Measurements from ENCODE around the gene ZC2HC1B. TPM values are rescaled to one million over a fixed set of nuclear protein-coding genes. Genes with fewer than 3 reads are reported as not detected.

Gene ZC2HC1B
- polyA plus RNA-seq: under 1 TPM in 1 of 4 donors, not detected in 3; 0.09 TPM
- long read RNA-seq, donor 1: 0 reads
- long read RNA-seq, donor 2: 0 reads
- long read RNA-seq, donor 3: 0 reads
- long read RNA-seq, donor 4: 0 reads
- long read RNA-seq, donor 5: 0 reads
- long read RNA-seq, donor 6: 0 reads
- long read RNA-seq, donor 7: 0 reads
- long read RNA-seq, donor 8: 0 reads
- long read RNA-seq, donor 9: 0 reads
- long read RNA-seq, donor 10: 0 reads

DNA sequence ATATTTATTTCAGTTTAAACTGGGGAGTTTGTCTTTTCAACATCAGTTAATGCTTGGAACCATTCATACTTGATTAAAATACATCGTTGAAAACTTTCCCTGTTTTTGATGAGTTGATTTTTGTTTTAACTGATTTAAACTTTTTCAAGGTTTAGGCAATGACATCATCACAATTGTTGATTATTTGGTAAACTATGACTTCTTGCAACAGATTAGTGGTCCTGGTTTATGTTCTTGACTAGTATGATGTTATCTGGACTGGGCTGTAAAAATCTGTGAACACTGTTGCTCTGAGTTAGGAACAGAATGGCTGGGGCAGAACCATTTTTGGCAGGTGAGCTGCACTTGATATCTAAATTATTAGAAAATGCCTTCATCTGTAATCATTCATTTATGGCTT is at the start of gene ZC2HC1B:
TSS of gene ZC2HC1B (plus strand) at position 241 of the 400 bp plus-strand sequence. CDS start at position 307, 66 bp downstream.
- Histone ChIP-seq H3K9me3 (ENCODE audit: control insufficient read depth in 2 of 2, insufficient read depth in 1 of 2, low read depth in 1 of 2, low read length in 1 of 2) (peaks cover 0 to 9% of the 10 kb centered on the region in 2 donors), H3K4me3 (ENCODE audit: low read depth in 1 of 3, low read length in 3 of 3) (no peak within 1 kb of the TSS), H3K27ac (ENCODE audit: low read depth in 1 of 3, low read length in 2 of 3) (no peak within 1 kb of the TSS), H3K36me3 (ENCODE audit: control insufficient read depth in 3 of 3, insufficient read depth in 2 of 3, low read depth in 1 of 3, low read length in 3 of 3) (peaks cover 2 to 27% (median 3%) of the 10 kb centered on the region in 3 donors), H3K27me3 (ENCODE audit: control insufficient read depth in 3 of 3, insufficient read depth in 3 of 3, low read length in 3 of 3) (no peaks in the 10 kb centered on the region), H3K4me1 (ENCODE audit: control insufficient read depth in 3 of 3, insufficient read depth in 2 of 3, low read depth in 1 of 3, low read length in 2 of 3) (no peaks in the 10 kb centered on the region)
- FAIRE-seq (no peak), DNase-seq (no peak)
- WGBS, 3 donors: 77 to 92% (median 90%) methylated on average over 1 of the region's 1 CpG

DNA sequence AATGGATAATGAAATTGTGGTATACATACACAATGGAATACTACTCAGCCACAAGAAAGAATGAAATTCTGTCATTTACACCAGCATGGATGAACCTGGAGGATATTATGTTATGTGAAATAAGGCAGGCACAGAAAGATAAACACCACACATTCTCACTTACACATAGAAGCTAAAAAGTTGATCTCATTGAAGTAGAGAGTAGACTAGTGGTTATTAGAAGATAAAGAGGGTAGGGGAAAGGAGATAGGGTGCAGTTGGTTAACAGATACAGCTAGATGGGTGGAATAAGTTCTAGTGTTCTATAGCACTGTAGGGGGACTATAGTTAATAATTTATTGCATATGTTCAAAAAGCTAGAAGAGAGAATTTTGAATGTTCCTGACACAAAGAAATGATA is 46.7 kb upstream of the ZC2HC1B start:
- Histone ChIP-seq H3K27ac (ENCODE audit: low read depth in 1 of 3, low read length in 2 of 3) (no peak overlapping the region), H3K4me1 (ENCODE audit: control insufficient read depth in 3 of 3, insufficient read depth in 2 of 3, low read depth in 1 of 3, low read length in 2 of 3) (no peaks in the 10 kb centered on the region), H3K36me3 (ENCODE audit: control insufficient read depth in 3 of 3, insufficient read depth in 2 of 3, low read depth in 1 of 3, low read length in 3 of 3) (peaks cover 0 to 37% (median 0%) of the 10 kb centered on the region in 3 donors), H3K27me3 (ENCODE audit: control insufficient read depth in 3 of 3, insufficient read depth in 3 of 3, low read length in 3 of 3) (no peaks in the 10 kb centered on the region), H3K4me3 (ENCODE audit: low read depth in 1 of 3, low read length in 3 of 3) (no peak overlapping the region), H3K9me3 (ENCODE audit: control insufficient read depth in 2 of 2, insufficient read depth in 1 of 2, low read depth in 1 of 2, low read length in 1 of 2) (no peaks in the 10 kb centered on the region)
- DNase-seq: no peak
- FAIRE-seq: no peak

DNA sequence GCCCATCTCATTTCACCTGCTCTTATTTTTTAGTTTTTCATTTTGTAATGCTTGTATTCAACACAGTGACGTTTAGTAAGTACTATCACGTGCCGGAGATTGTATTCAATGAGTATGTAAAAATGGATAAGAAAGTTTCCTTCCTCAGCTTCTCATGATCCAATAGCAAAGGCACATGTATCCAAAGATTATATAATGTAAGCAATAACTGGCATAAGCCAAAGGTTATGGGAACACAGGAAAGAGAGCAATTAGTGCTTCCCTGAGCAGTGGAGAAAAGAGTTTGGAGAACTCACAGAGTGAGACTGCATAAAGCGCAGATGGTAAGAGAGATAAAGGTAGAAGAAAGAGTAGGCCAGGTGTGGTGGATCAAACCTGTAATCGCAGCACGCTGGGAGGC is 42.9 kb upstream of the ZC2HC1B start:
- FAIRE-seq (no peak), DNase-seq (no peak)
- no peaks in the 10 kb centered on the region for H3K4me1 ChIP-seq (ENCODE audit: control insufficient read depth in 3 of 3, insufficient read depth in 2 of 3, low read depth in 1 of 3, low read length in 2 of 3)
- H3K36me3 ChIP-seq (ENCODE audit: control insufficient read depth in 3 of 3, insufficient read depth in 2 of 3, low read depth in 1 of 3, low read length in 3 of 3): peaks cover 0 to 34% (median 2%) of the 10 kb centered on the region in 3 donors
- 83 to 95% (median 91%) methylated on average over 6 of the region's 6 CpGs for WGBS, 3 donors
- H3K9me3 ChIP-seq (ENCODE audit: control insufficient read depth in 2 of 2, insufficient read depth in 1 of 2, low read depth in 1 of 2, low read length in 1 of 2): no peaks in the 10 kb centered on the region
- H3K4me3 ChIP-seq (ENCODE audit: low read depth in 1 of 3, low read length in 3 of 3): no peak overlapping the region
- no peaks in the 10 kb centered on the region for H3K27me3 ChIP-seq (ENCODE audit: control insufficient read depth in 3 of 3, insufficient read depth in 3 of 3, low read length in 3 of 3)
- H3K27ac ChIP-seq (ENCODE audit: low read depth in 1 of 3, low read length in 2 of 3): no peak overlapping the region

DNA sequence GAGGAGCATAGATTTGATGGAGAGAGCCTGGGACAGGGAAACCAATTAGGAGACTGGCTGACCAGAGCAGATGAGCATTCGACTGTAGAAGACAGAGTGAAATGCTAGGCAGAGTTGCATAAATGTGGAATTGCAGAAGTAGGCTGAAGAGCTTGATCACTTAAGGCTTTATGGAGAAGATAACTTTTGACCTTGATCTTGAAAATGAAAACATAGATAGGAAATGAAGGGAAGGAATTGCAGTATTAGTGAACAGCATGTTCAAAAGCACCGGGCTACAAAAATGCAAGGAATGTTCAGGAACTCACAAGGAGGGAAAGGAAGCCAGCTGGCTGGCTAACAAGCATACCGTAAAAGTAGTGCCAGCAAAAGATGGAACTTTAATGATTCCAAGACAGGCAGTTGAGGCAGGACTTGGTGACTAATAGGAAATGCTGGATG is 41.7 kb upstream of the ZC2HC1B start:
- WGBS, 3 donors: 70 to 77% (median 73%) methylated on average over 3 of the region's 3 CpGs
- no peaks in the 10 kb centered on the region for H3K9me3 ChIP-seq (ENCODE audit: control insufficient read depth in 2 of 2, insufficient read depth in 1 of 2, low read depth in 1 of 2, low read length in 1 of 2)
- H3K36me3 ChIP-seq (ENCODE audit: control insufficient read depth in 3 of 3, insufficient read depth in 2 of 3, low read depth in 1 of 3, low read length in 3 of 3): peaks cover 0 to 31% (median 2%) of the 10 kb centered on the region in 3 donors
- no peak overlapping the region for H3K4me3 ChIP-seq (ENCODE audit: low read depth in 1 of 3, low read length in 3 of 3)
- FAIRE-seq: no peak
- no peak overlapping the region for H3K27ac ChIP-seq (ENCODE audit: low read depth in 1 of 3, low read length in 2 of 3)
- no peak for DNase-seq
- H3K27me3 ChIP-seq (ENCODE audit: control insufficient read depth in 3 of 3, insufficient read depth in 3 of 3, low read length in 3 of 3): no peaks in the 10 kb centered on the region
- no peaks in the 10 kb centered on the region for H3K4me1 ChIP-seq (ENCODE audit: control insufficient read depth in 3 of 3, insufficient read depth in 2 of 3, low read depth in 1 of 3, low read length in 2 of 3)

GRCh38 chr6:143823548-143823947 is 40.7 kb upstream of the ZC2HC1B start:
- DNase-seq (no peak), FAIRE-seq (no peak)
- Histone ChIP-seq H3K36me3 (ENCODE audit: control insufficient read depth in 3 of 3, insufficient read depth in 2 of 3, low read depth in 1 of 3, low read length in 3 of 3) (peaks cover 0 to 26% (median 4%) of the 10 kb centered on the region in 3 donors), H3K27ac (ENCODE audit: low read depth in 1 of 3, low read length in 2 of 3) (no peak overlapping the region), H3K4me1 (ENCODE audit: control insufficient read depth in 3 of 3, insufficient read depth in 2 of 3, low read depth in 1 of 3, low read length in 2 of 3) (no peaks in the 10 kb centered on the region), H3K4me3 (ENCODE audit: low read depth in 1 of 3, low read length in 3 of 3) (no peak overlapping the region), H3K27me3 (ENCODE audit: control insufficient read depth in 3 of 3, insufficient read depth in 3 of 3, low read length in 3 of 3) (no peaks in the 10 kb centered on the region), H3K9me3 (ENCODE audit: control insufficient read depth in 2 of 2, insufficient read depth in 1 of 2, low read depth in 1 of 2, low read length in 1 of 2) (no peaks in the 10 kb centered on the region)
- WGBS, 3 donors: 80 to 89% (median 88%) methylated on average over 6 of the region's 6 CpGs

- FAIRE-seq: no peak
- Histone ChIP-seq H3K27ac (ENCODE audit: low read depth in 1 of 3, low read length in 2 of 3) (no peak overlapping the region), H3K36me3 (ENCODE audit: control insufficient read depth in 3 of 3, insufficient read depth in 2 of 3, low read depth in 1 of 3, low read length in 3 of 3) (peaks cover 0 to 7% (median 5%) of the 10 kb centered on the region in 3 donors), H3K9me3 (ENCODE audit: control insufficient read depth in 2 of 2, insufficient read depth in 1 of 2, low read depth in 1 of 2, low read length in 1 of 2) (no peaks in the 10 kb centered on the region), H3K4me1 (ENCODE audit: control insufficient read depth in 3 of 3, insufficient read depth in 2 of 3, low read depth in 1 of 3, low read length in 2 of 3) (no peaks in the 10 kb centered on the region), H3K27me3 (ENCODE audit: control insufficient read depth in 3 of 3, insufficient read depth in 3 of 3, low read length in 3 of 3) (no peaks in the 10 kb centered on the region), H3K4me3 (ENCODE audit: low read depth in 1 of 3, low read length in 3 of 3) (no peak overlapping the region)
- no peak for DNase-seq
Measured at GRCh38 chr6:143828572-143828971, 35.7 kb upstream of the ZC2HC1B start.

- Histone ChIP-seq H3K27me3 (ENCODE audit: control insufficient read depth in 3 of 3, insufficient read depth in 3 of 3, low read length in 3 of 3) (no peaks in the 10 kb centered on the region), H3K36me3 (ENCODE audit: control insufficient read depth in 3 of 3, insufficient read depth in 2 of 3, low read depth in 1 of 3, low read length in 3 of 3) (no peaks in the 10 kb centered on the region), H3K4me3 (ENCODE audit: low read depth in 1 of 3, low read length in 3 of 3) (no peak overlapping the region), H3K4me1 (ENCODE audit: control insufficient read depth in 3 of 3, insufficient read depth in 2 of 3, low read depth in 1 of 3, low read length in 2 of 3) (peaks cover 0 to 19% (median 3%) of the 10 kb centered on the region in 3 donors), H3K9me3 (ENCODE audit: control insufficient read depth in 2 of 2, insufficient read depth in 1 of 2, low read depth in 1 of 2, low read length in 1 of 2) (peaks cover 0 to 3% of the 10 kb centered on the region in 2 donors), H3K27ac (ENCODE audit: low read depth in 1 of 3, low read length in 2 of 3) (no peak overlapping the region)
- FAIRE-seq (no peak), DNase-seq (peak in 1 of 2 donors; percentile 5)
- 64 to 84% (median 78%) methylated on average over 2 of the region's 2 CpGs for WGBS, 3 donors
Measured at GRCh38 chr6:143836150-143836549, 28.1 kb upstream of the ZC2HC1B start.

GRCh38 chr6:143838395-143838794 is 25.9 kb upstream of the ZC2HC1B start:
- DNase-seq: peak; percentile 94 to 97
- H3K27ac ChIP-seq (ENCODE audit: low read depth in 1 of 3, low read length in 2 of 3): peak overlapping the region in 2 of 3 donors; percentile 68 to 70

GRCh38 chr6:143839196-143839595 is 25.1 kb upstream of the ZC2HC1B start:
- DNase-seq (no peak), FAIRE-seq (no peak)
- WGBS, 3 donors: 72 to 78% (median 77%) methylated on average over 4 of the region's 4 CpGs
- no peak overlapping the region for H3K4me3 ChIP-seq (ENCODE audit: low read depth in 1 of 3, low read length in 3 of 3)
- peaks cover 2 to 19% (median 4%) of the 10 kb centered on the region in 3 donors for H3K4me1 ChIP-seq (ENCODE audit: control insufficient read depth in 3 of 3, insufficient read depth in 2 of 3, low read depth in 1 of 3, low read length in 2 of 3)
- H3K9me3 ChIP-seq (ENCODE audit: control insufficient read depth in 2 of 2, insufficient read depth in 1 of 2, low read depth in 1 of 2, low read length in 1 of 2): peaks cover 0 to 7% of the 10 kb centered on the region in 2 donors
- H3K27ac ChIP-seq (ENCODE audit: low read depth in 1 of 3, low read length in 2 of 3): peak overlapping the region in 2 of 3 donors; percentile 55 to 68
- no peaks in the 10 kb centered on the region for H3K27me3 ChIP-seq (ENCODE audit: control insufficient read depth in 3 of 3, insufficient read depth in 3 of 3, low read length in 3 of 3)
- no peaks in the 10 kb centered on the region for H3K36me3 ChIP-seq (ENCODE audit: control insufficient read depth in 3 of 3, insufficient read depth in 2 of 3, low read depth in 1 of 3, low read length in 3 of 3)

More at GRCh38 chr6:143838395-143838794, 25.9 kb upstream of the ZC2HC1B start:
- Histone ChIP-seq H3K27me3 (ENCODE audit: control insufficient read depth in 3 of 3, insufficient read depth in 3 of 3, low read length in 3 of 3) (no peaks in the 10 kb centered on the region), H3K4me3 (ENCODE audit: low read depth in 1 of 3, low read length in 3 of 3) (no peak overlapping the region), H3K9me3 (ENCODE audit: control insufficient read depth in 2 of 2, insufficient read depth in 1 of 2, low read depth in 1 of 2, low read length in 1 of 2) (peaks cover 0 to 7% of the 10 kb centered on the region in 2 donors), H3K4me1 (ENCODE audit: control insufficient read depth in 3 of 3, insufficient read depth in 2 of 3, low read depth in 1 of 3, low read length in 2 of 3) (peaks cover 0 to 19% (median 3%) of the 10 kb centered on the region in 3 donors), H3K36me3 (ENCODE audit: control insufficient read depth in 3 of 3, insufficient read depth in 2 of 3, low read depth in 1 of 3, low read length in 3 of 3) (no peaks in the 10 kb centered on the region)
- peak; percentile 70 for FAIRE-seq
- 33 to 73% (median 55%) methylated on average over 5 of the region's 5 CpGs for WGBS, 3 donors
